GM18873 (cell line): Measurements from ENCODE around the gene DHX29.

Experiments used
- ATAC-seq: cut with Tn5 transposase; IDR thresholded peaks from one replicate; pipeline ENCODE4 v1.9.1; 2021; ENCODE audit warnings: mild to moderate bottlenecking, moderate library complexity, moderate number of reproducible peaks; ENCODE audit not compliant: unreplicated experiment, low FRiP score

DHX29 gene

GRCh38 chr5:55218967-55219366 is 88.5 kb downstream of the DHX29 start:
- no peak for ATAC-seq

DNA sequence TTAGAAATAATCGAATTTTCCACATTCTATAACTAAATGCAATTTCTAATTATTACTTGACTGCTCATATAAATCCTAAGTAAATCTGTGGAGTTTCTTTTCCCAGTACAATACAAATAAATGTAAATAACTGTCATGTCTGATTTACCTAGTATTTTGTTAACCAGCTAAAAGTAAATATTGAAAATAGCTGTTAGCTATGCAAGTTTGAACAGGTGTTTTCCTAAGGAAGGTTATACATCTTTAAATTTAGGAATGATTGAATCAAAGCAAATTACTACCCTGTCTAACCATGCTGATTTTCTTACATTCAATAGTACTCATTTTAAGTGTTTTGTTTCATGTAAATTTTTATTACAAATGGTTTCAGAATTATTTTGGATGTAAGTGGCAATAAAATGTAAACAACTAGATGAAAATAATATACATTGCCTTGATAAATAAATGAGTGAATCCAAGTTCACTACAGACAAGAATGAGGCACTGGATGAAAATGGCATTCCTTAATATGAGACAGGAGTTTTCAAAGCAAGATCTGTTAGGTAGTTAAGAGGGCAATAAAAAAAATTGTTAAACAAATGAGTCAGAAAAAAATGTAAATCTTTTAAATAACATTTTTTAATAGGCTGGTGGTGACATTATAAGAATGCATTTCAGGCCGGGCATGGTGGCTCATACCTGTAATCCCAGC is 96.2 kb downstream of the DHX29 start:
- ATAC-seq, result no peak
